Stimulated activated memory B cell treated with anti-CD40 and anti-IgM and Interleukin-4, amounts not matched to agents 10 μg/mL and 1 μg/mL and 100 μg/mL, for 72 hours (primary cell): Measurements from ENCODE around the gene ZNF618.

Experiments used
- ATAC-seq: fragments of 150-1000 bp; cut with Tn5 transposase; 2 replicates; pipeline ENCODE4 v1.10.0; 2021
- H3K27ac Mint-ChIP-seq: one replicate; pipeline ENCODE4 v1.8.0; 2022; ENCODE audit warnings: mild to moderate bottlenecking, mixed read lengths
- H3K27me3 Mint-ChIP-seq: one replicate; pipeline ENCODE4 v1.8.0; 2022; ENCODE audit warnings: mixed read lengths
- H3K36me3 Mint-ChIP-seq: one replicate; pipeline ENCODE4 v1.8.0; 2022; ENCODE audit warnings: mixed read lengths
- H3K4me1 Mint-ChIP-seq: one replicate; pipeline ENCODE4 v1.8.0; 2022; ENCODE audit warnings: mixed read lengths
- H3K4me3 Mint-ChIP-seq: one replicate; pipeline ENCODE4 v1.8.0; 2022; ENCODE audit warnings: mild to moderate bottlenecking, moderate library complexity, mixed read lengths
- H3K9me3 Mint-ChIP-seq: one replicate; pipeline ENCODE4 v1.8.0; 2022; ENCODE audit warnings: mixed read lengths

Gene ZNF618

DNA sequence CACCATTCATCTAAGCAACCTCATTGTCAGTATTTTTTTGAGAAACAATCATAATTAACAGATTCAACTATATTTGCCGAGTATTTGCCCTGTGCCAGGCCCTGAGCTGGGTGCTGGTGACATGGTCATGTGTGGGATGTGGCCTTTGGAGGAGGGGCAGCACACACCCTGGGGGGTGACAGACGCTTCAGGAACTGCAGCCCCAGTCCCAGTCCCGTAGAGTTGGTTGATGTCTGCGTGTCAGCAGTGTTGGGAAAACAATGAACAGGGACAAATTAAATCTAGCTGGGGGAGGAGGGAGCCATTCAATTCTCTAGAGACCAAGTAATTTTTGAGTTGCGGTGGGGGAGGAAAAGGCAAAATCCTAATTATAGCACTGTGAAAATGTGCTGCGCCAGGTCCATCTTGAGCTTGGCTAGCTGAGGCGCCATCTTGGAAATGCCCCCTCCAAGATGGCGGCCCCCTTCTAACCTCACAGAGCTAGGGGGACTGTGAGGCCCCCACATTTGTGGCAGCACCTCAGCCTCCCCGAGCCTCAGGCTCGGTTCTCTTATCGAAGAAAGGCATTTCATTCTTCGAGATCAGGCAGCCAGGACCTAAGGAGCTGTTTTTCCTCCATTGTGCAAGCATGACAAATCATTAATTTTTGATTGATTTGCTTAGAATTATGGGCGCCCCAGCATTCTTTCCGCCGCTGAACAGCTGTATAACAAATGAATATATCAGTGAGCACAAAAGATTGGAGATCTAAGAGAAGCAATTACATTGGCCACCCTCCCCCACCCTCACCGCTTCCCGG lies 87.8 kb downstream of the ZNF618 start:
- no peaks in the 10 kb centered on the region for H3K9me3 Mint-ChIP-seq
- no peaks in the 10 kb centered on the region for H3K4me1 Mint-ChIP-seq
- no peaks in the 10 kb centered on the region for H3K36me3 Mint-ChIP-seq
- H3K27me3 Mint-ChIP-seq = no peaks in the 10 kb centered on the region
- no peak overlapping the region for H3K4me3 Mint-ChIP-seq
- no peak for ATAC-seq
- H3K27ac Mint-ChIP-seq = no peak overlapping the region

GRCh38 chr9:113964495-113965170 lies 88.5 kb downstream of the ZNF618 start:
- Mint-ChIP-seq H3K27me3 (no peaks in the 10 kb centered on the region), H3K4me3 (no peak overlapping the region), H3K4me1 (no peaks in the 10 kb centered on the region), H3K36me3 (no peaks in the 10 kb centered on the region), H3K9me3 (peaks cover 4% of the 10 kb centered on the region), H3K27ac (no peak overlapping the region)
- ATAC-seq = no peak

- H3K4me3 Mint-ChIP-seq = no peak overlapping the region
- no peaks in the 10 kb centered on the region for H3K27me3 Mint-ChIP-seq
These were observed 90.3 kb downstream of the ZNF618 start for GRCh38 chr9:113966394-113966793.

DNA sequence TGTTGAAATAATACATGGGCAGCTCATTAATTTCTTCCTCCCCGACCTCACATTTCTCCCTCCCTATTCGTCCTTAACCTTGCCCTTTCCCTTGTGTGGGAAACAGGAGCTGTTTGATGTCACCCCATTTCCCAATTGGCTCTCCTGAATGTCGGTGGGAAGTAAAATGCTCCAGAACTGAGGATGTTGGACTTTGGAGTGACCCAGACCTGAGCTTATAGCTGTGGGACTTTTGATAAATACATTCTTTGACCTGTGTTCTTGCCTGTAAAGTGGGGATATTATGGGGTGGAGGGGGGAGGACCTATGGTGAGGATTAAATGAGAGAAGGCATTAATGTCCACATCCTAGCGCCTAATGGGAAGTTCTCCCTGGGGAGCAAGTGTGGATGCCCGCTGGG lies 91.3 kb downstream of the ZNF618 start:
- ATAC-seq = no peak
- no peak overlapping the region for H3K27ac Mint-ChIP-seq

More at GRCh38 chr9:113966394-113966793, 90.3 kb downstream of the ZNF618 start:
- H3K36me3 Mint-ChIP-seq = no peaks in the 10 kb centered on the region
- H3K27ac Mint-ChIP-seq = no peak overlapping the region
- peaks cover 4% of the 10 kb centered on the region for H3K9me3 Mint-ChIP-seq
- no peak for ATAC-seq
- no peaks in the 10 kb centered on the region for H3K4me1 Mint-ChIP-seq

DNA sequence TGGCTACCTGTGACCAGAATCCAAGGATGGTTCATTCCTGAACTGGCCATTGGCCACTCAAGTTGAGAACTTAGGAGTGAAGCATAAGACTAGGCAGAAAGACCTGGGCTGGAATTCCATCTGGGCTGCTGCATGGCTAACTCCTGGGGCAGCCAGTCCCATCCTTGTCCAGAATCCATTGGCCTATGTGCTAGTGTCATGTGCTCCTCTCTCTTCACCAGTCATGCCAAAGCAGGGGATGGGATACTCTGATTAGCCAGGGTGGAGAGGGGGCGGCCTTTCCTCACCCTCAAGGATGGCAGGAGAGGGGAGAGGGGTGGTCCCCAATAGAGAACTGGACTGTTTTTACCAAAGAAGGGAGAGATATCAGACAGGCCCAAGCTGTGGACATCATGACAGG lies 93.2 kb downstream of the ZNF618 start:
- Mint-ChIP-seq H3K9me3 (peaks cover 4% of the 10 kb centered on the region), H3K27me3 (no peaks in the 10 kb centered on the region), H3K4me1 (no peaks in the 10 kb centered on the region), H3K27ac (no peak overlapping the region), H3K36me3 (no peaks in the 10 kb centered on the region), H3K4me3 (no peak overlapping the region)
- ATAC-seq = no peak

More for the DNA sequence above, 91.3 kb downstream of the ZNF618 start:
- peaks cover 4% of the 10 kb centered on the region for H3K9me3 Mint-ChIP-seq
- no peaks in the 10 kb centered on the region for H3K36me3 Mint-ChIP-seq
- H3K27me3 Mint-ChIP-seq = no peaks in the 10 kb centered on the region
- no peak overlapping the region for H3K4me3 Mint-ChIP-seq
- H3K4me1 Mint-ChIP-seq = no peaks in the 10 kb centered on the region

DNA sequence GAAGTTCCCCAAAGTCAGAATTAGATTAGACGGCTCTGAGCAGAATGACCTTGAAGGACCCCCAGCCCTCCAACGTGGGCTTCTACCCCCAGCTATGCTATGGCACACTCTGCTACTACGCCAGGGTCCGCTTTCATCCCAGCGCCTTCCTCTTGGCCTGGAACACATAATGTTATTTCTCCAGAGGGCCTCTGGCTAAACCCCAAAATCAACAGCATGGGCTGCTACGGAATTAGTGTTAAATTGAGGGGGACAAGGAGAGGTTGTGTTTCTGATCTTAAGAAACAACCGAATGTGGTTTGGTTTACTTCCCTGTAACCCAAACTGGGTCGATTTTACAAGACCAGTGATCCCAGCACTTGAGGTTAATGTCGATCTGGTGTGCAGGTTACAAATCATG lies 97.1 kb downstream of the ZNF618 start:
- Mint-ChIP-seq H3K4me1 (no peaks in the 10 kb centered on the region), H3K27ac (no peak overlapping the region), H3K4me3 (no peak overlapping the region), H3K9me3 (peaks cover 4% of the 10 kb centered on the region), H3K27me3 (no peaks in the 10 kb centered on the region), H3K36me3 (no peaks in the 10 kb centered on the region)
- no peak for ATAC-seq

DNA sequence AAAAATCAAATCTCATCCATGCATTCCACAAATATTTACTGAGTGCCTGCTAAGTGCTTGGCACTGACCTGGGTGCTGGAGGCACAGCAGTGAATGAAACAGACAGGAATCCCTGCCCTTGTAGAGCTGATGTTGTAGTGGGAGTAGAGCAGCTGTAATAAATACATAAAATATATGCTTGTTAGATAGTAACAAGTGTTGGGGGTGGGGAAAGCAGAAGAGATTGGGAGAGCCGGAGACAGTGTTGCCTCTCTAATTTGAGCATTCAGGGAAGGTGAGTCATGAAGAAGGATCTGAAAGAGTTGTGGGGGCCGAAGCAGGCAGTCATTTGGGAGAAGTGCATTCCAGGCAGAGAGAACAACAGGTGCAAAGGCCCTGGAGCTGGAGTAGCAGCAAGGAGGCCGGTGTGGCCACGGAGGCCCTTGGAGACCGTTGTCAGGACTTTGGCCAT lies 97.9 kb downstream of the ZNF618 start:
- no peak overlapping the region for H3K4me3 Mint-ChIP-seq
- no peaks in the 10 kb centered on the region for H3K27me3 Mint-ChIP-seq
- H3K27ac Mint-ChIP-seq = no peak overlapping the region
- no peaks in the 10 kb centered on the region for H3K36me3 Mint-ChIP-seq
- peaks cover 4% of the 10 kb centered on the region for H3K9me3 Mint-ChIP-seq
- no peak for ATAC-seq
- H3K4me1 Mint-ChIP-seq = no peaks in the 10 kb centered on the region

- Mint-ChIP-seq H3K9me3 (no peaks in the 10 kb centered on the region), H3K4me1 (no peaks in the 10 kb centered on the region), H3K27ac (no peak overlapping the region), H3K4me3 (no peak overlapping the region), H3K36me3 (no peaks in the 10 kb centered on the region), H3K27me3 (no peaks in the 10 kb centered on the region)
- no peak for ATAC-seq
These were observed 100.8 kb downstream of the ZNF618 start for GRCh38 chr9:113976915-113977314.

DNA sequence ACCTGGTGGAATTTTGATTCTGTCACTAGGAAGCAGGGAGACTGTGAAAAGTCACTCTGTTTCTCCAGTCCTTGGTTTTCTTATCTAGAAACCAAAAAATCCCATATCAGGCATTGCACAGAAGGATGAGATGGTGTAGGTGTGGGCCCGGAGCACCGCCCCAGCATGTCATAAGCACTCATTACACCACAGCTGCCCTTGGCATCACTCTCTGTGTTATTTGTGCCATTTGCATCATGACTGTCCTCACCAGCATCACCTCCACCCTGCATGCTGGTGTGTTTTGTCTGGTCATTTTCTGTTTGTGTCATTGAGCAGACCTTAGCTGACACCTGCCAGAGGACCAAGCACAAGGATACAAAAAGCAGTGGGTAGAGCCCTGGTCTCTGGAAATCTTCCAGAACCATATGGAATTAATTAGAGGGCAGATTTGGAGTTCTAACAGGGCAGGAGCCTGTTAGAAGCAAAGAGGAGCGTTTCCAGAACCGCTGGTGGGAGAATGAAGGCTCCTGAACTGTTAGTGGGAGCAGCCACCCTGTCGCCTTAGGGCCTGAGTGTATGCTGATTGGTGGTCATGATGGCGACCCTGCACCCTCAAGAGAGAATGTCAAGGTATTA lies 102.7 kb downstream of the ZNF618 start:
- Mint-ChIP-seq H3K9me3 (no peaks in the 10 kb centered on the region), H3K36me3 (no peaks in the 10 kb centered on the region), H3K4me3 (no peak overlapping the region), H3K27me3 (no peaks in the 10 kb centered on the region), H3K27ac (no peak overlapping the region), H3K4me1 (no peaks in the 10 kb centered on the region)
- ATAC-seq = no peak

GRCh38 chr9:113979343-113980127 lies 103.4 kb downstream of the ZNF618 start:
- no peak overlapping the region for H3K27ac Mint-ChIP-seq
- no peaks in the 10 kb centered on the region for H3K4me1 Mint-ChIP-seq
- no peaks in the 10 kb centered on the region for H3K9me3 Mint-ChIP-seq
- ATAC-seq = no peak
- H3K27me3 Mint-ChIP-seq = no peaks in the 10 kb centered on the region
- H3K36me3 Mint-ChIP-seq = no peaks in the 10 kb centered on the region
- H3K4me3 Mint-ChIP-seq = no peak overlapping the region

GRCh38 chr9:113984639-113985380 lies 108.7 kb downstream of the ZNF618 start:
- Mint-ChIP-seq H3K27me3 (no peaks in the 10 kb centered on the region), H3K9me3 (no peaks in the 10 kb centered on the region), H3K36me3 (peaks cover 2% of the 10 kb centered on the region), H3K4me3 (no peak overlapping the region), H3K4me1 (no peaks in the 10 kb centered on the region), H3K27ac (no peak overlapping the region)
- ATAC-seq = no peak

GRCh38 chr9:113985968-113986585 lies 110.0 kb downstream of the ZNF618 start:
- Mint-ChIP-seq H3K36me3 (peaks cover 6% of the 10 kb centered on the region), H3K27me3 (no peaks in the 10 kb centered on the region), H3K4me3 (no peak overlapping the region), H3K27ac (no peak overlapping the region), H3K4me1 (no peaks in the 10 kb centered on the region), H3K9me3 (no peaks in the 10 kb centered on the region)
- ATAC-seq = no peak

DNA sequence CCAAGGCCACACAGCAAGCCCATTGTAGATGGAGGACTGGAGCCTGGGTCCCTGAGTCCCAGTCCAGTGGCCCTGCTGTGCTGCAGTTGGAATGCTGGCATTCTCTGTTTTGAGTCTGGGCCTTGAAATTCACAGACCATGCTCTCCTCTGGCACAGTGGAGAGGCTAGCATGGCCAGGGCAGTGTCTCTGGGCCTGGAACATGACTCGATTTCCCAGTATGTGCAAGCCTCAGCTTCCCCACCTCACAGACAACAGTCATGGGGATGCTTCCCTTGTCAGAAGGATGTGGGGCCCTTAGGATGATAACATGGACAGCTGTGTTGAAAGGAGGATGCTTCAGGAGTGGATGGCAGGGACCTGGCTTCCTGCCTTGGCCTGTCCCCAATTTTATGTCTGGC lies 110.8 kb downstream of the ZNF618 start:
- no peaks in the 10 kb centered on the region for H3K9me3 Mint-ChIP-seq
- no peaks in the 10 kb centered on the region for H3K4me1 Mint-ChIP-seq
- no peaks in the 10 kb centered on the region for H3K27me3 Mint-ChIP-seq
- no peak for ATAC-seq
- peaks cover 6% of the 10 kb centered on the region for H3K36me3 Mint-ChIP-seq
- no peak overlapping the region for H3K4me3 Mint-ChIP-seq
- H3K27ac Mint-ChIP-seq = no peak overlapping the region

GRCh38 chr9:113987526-113987925 lies 111.4 kb downstream of the ZNF618 start:
- peaks cover 3% of the 10 kb centered on the region for H3K4me1 Mint-ChIP-seq
- no peak for ATAC-seq
- H3K27me3 Mint-ChIP-seq = no peaks in the 10 kb centered on the region
- peaks cover 6% of the 10 kb centered on the region for H3K36me3 Mint-ChIP-seq
- H3K4me3 Mint-ChIP-seq = no peak overlapping the region
- H3K9me3 Mint-ChIP-seq = no peaks in the 10 kb centered on the region
- no peak overlapping the region for H3K27ac Mint-ChIP-seq
